IMR-90 (cell line): ENCODE results near the gene GSG1L. TPM values are rescaled to one million over a fixed set of nuclear protein-coding genes. Genes with fewer than 3 reads are reported as not detected.

Experiments
- ATAC-seq: fragments of 200-7000 bp; cut with Tn5 transposase; 2 replicates; pipeline ENCODE4 v1.9.1; 2020; ENCODE audit warnings: low read depth, mild to moderate bottlenecking, moderate library complexity
- BruUV-seq: library from RNA; stranded (reverse); fragments of 400-500 nt; replicated peaks from 2 replicates; lab custom pipeline; 2021; lab: Mats Ljungman, UMichigan
- CTCF ChIA-PET: fragments of 300-600 bp; formaldehyde crosslinking; extraction: SDS; loops from one replicate; lab custom pipeline; 2021; ENCODE audit warnings: antibody characterized with exemption; lab: Yijun Ruan, JAX
- POLR2A ChIA-PET: fragments of 300-600 bp; sonication (Branson Sonifier 250); formaldehyde crosslinking; loops from one replicate; lab custom pipeline; 2022; ENCODE audit warnings: antibody characterized with exemption; ENCODE audit not compliant: unreplicated experiment; lab: Charles Lee
- DNase-seq: peaks from one replicate; pipeline ENCODE4 v3.0.0; 2013
- H2AFZ ChIP-seq: replicated peaks from 2 replicates; pipeline ENCODE3; 2013; ENCODE audit warnings: low read length, mild to moderate bottlenecking; ENCODE audit not compliant: poor library complexity
- H2AK5ac ChIP-seq: 2 replicates; pipeline ENCODE4 v1.6.1; 2013; ENCODE audit warnings: low read depth, low read length, inconsistent platforms
- H2AK9ac ChIP-seq: replicated peaks from 2 replicates; pipeline ENCODE3; 2013; ENCODE audit warnings: mild to moderate bottlenecking, low read depth, low read length, moderate library complexity; ENCODE audit not compliant: poor library complexity
- H2BK120ac ChIP-seq: 2 replicates; pipeline ENCODE4 v1.6.1; 2013; ENCODE audit warnings: low read depth, low read length, inconsistent platforms
- H2BK15ac ChIP-seq: 3 replicates; pipeline ENCODE4 v1.6.1; 2013; ENCODE audit warnings: low read depth, low read length, inconsistent platforms
- H2BK20ac ChIP-seq: 2 replicates; pipeline ENCODE4 v1.6.1; 2013; ENCODE audit warnings: low read depth, mild to moderate bottlenecking, inconsistent platforms, low read length, moderate library complexity
- H2BK5ac ChIP-seq: 2 replicates; pipeline ENCODE4 v1.6.1; 2013; ENCODE audit warnings: mild to moderate bottlenecking, low read depth, low read length, inconsistent platforms; ENCODE audit not compliant: poor library complexity, severe bottlenecking
- H3K14ac ChIP-seq: replicated peaks from 2 replicates; pipeline ENCODE4 v1.6.1; 2013; ENCODE audit warnings: low read depth, low read length, inconsistent platforms
- H3K18ac ChIP-seq: 2 replicates; pipeline ENCODE4 v1.6.1; 2013; ENCODE audit warnings: low read depth, low read length, control low read depth
- H3K23ac ChIP-seq: 2 replicates; pipeline ENCODE4 v1.6.1; 2013; ENCODE audit warnings: low read depth, low read length, inconsistent platforms
- H3K27ac ChIP-seq: 2 replicates; pipeline ENCODE4 v1.5.1; 2013; ENCODE audit warnings: mild to moderate bottlenecking, control low read depth, low read length; ENCODE audit not compliant: insufficient read depth
- H3K27me3 ChIP-seq: 2 replicates; pipeline ENCODE4 v1.6.1; 2013; ENCODE audit warnings: low read length; ENCODE audit not compliant: control insufficient read depth, insufficient read depth
- H3K36me3 ChIP-seq: 2 replicates; pipeline ENCODE4 v1.6.1; 2013; ENCODE audit warnings: low read length, mixed read lengths; ENCODE audit not compliant: control insufficient read depth, insufficient read depth
- H3K4ac ChIP-seq: 2 replicates; pipeline ENCODE4 v1.6.1; 2013; ENCODE audit warnings: low read depth, low read length, inconsistent platforms
- H3K4me1 ChIP-seq: 2 replicates; pipeline ENCODE4 v1.6.1; 2013; ENCODE audit warnings: low read length, mixed read lengths; ENCODE audit not compliant: control insufficient read depth, insufficient read depth
- H3K4me2 ChIP-seq: 2 replicates; pipeline ENCODE4 v1.6.1; 2013; ENCODE audit warnings: low read depth, mild to moderate bottlenecking, control low read depth, low read length, moderate library complexity
- H3K4me3 ChIP-seq: 2 replicates; pipeline ENCODE4 v1.5.1; 2013; ENCODE audit warnings: low read depth, mild to moderate bottlenecking, control low read depth, low read length, moderate library complexity; ENCODE audit not compliant: insufficient read depth
- H3K56ac ChIP-seq: 2 replicates; pipeline ENCODE4 v1.6.1; 2013; ENCODE audit warnings: low read length, inconsistent platforms; ENCODE audit not compliant: insufficient read depth; ENCODE audit errors: extremely low read depth
- H3K79me1 ChIP-seq, 2 experiments: 2 replicates each; pipeline ENCODE4 v1.6.1; 2013; ENCODE audit warnings: low read length in 2 of 2, inconsistent platforms in 1 of 2, low read depth in 1 of 2
- H3K9ac ChIP-seq: 2 replicates; pipeline ENCODE4 v1.6.1; 2013; ENCODE audit warnings: low read depth, low read length, control low read depth
- H3K9me1 ChIP-seq: 2 replicates; pipeline ENCODE4 v1.6.1; 2013; ENCODE audit warnings: low read length, inconsistent platforms; ENCODE audit not compliant: insufficient read depth
- H3K9me3 ChIP-seq: 2 replicates; pipeline ENCODE4 v1.6.1; 2013; ENCODE audit warnings: low read length; ENCODE audit not compliant: control insufficient read depth, insufficient read depth
- H4K20me1 ChIP-seq: 2 replicates; pipeline ENCODE4 v1.6.1; 2013; ENCODE audit warnings: low read length, inconsistent platforms; ENCODE audit not compliant: insufficient read depth
- H4K5ac ChIP-seq: 2 replicates; pipeline ENCODE4 v1.6.1; 2013; ENCODE audit warnings: mild to moderate bottlenecking, low read depth, low read length, control low read depth
- H4K8ac ChIP-seq, 2 experiments: 2 replicates each; pipeline ENCODE4 v1.6.1; 2013; ENCODE audit warnings: low read depth in 2 of 2, low read length in 2 of 2, control low read depth in 1 of 2, inconsistent platforms in 1 of 2
- H4K91ac ChIP-seq: 2 replicates; pipeline ENCODE4 v1.6.1; 2013; ENCODE audit warnings: low read depth, low read length, inconsistent platforms; ENCODE audit not compliant: insufficient read depth
- BHLHE40 ChIP-seq: fragments of 150-350 bp; IDR thresholded peaks from 2 replicates; pipeline ENCODE4 v1.6.1; 2016; ENCODE audit warnings: mild to moderate bottlenecking, low read depth, low read length
- CEBPB ChIP-seq: IDR thresholded peaks from 2 replicates; pipeline ENCODE4 v1.6.1; 2012; ENCODE audit warnings: low read depth, low read length, improper control_type of control experiment
- CHD1 ChIP-seq: IDR thresholded peaks from 2 replicates; pipeline ENCODE4 v1.6.1; 2012; ENCODE audit warnings: low read depth, low read length, improper control_type of control experiment
- CTCF ChIP-seq: conservative IDR thresholded peaks from 2 replicates; pipeline ENCODE4 v1.5.1; 2012; ENCODE audit warnings: mild to moderate bottlenecking, low read depth, low read length, improper control_type of control experiment
- FOS ChIP-seq: fragments of 150-350 bp; IDR thresholded peaks from 2 replicates; pipeline ENCODE4 v1.6.1; 2016; ENCODE audit warnings: low read depth, low read length
- MAFK ChIP-seq: IDR thresholded peaks from 2 replicates; pipeline ENCODE4 v1.6.1; 2012; ENCODE audit warnings: low read depth, low read length, improper control_type of control experiment
- MAZ ChIP-seq: IDR thresholded peaks from 2 replicates; pipeline ENCODE4 v1.6.1; 2012; ENCODE audit warnings: low read depth, mild to moderate bottlenecking, low read length, improper control_type of control experiment, moderate library complexity, borderline replicate concordance
- MXI1 ChIP-seq: IDR thresholded peaks from 2 replicates; pipeline ENCODE4 v1.6.1; 2012; ENCODE audit warnings: low read depth, mild to moderate bottlenecking, low read length, moderate library complexity, borderline replicate concordance
- NFE2L2 ChIP-seq: fragments of 150-350 bp; IDR thresholded peaks from 2 replicates; pipeline ENCODE4 v1.6.1; 2016; ENCODE audit warnings: low read depth, mild to moderate bottlenecking, low read length
- POLR2A ChIP-seq: IDR thresholded peaks from 2 replicates; pipeline ENCODE4 v1.6.1; 2012; ENCODE audit warnings: mild to moderate bottlenecking, low read depth, low read length
- RAD21 ChIP-seq: IDR thresholded peaks from 2 replicates; pipeline ENCODE4 v1.6.1; 2012; ENCODE audit warnings: low read length, improper control_type of control experiment
- RCOR1 ChIP-seq: IDR thresholded peaks from 2 replicates; pipeline ENCODE4 v1.6.1; 2012; ENCODE audit warnings: mild to moderate bottlenecking, low read length, improper control_type of control experiment; ENCODE audit not compliant: insufficient replicate concordance
- RFX5 ChIP-seq: IDR thresholded peaks from 2 replicates; pipeline ENCODE4 v1.8.0; 2012; ENCODE audit warnings: low read depth, mild to moderate bottlenecking, low read length, moderate library complexity
- SMC3 ChIP-seq: fragments of 150-350 bp; IDR thresholded peaks from 2 replicates; pipeline ENCODE4 v1.6.1; 2016; ENCODE audit warnings: low read depth, mild to moderate bottlenecking, antibody characterized with exemption, low read length, moderate library complexity
- USF2 ChIP-seq: fragments of 150-350 bp; IDR thresholded peaks from 2 replicates; pipeline ENCODE4 v1.6.1; 2017; ENCODE audit warnings: mild to moderate bottlenecking, antibody characterized with exemption, low read length, low read depth
- WGBS, 2 experiments: methylation state at CpG; one replicate each; pipeline versions ENCODE4 v1.1.5 to v1.1.7; 2013; ENCODE audit warnings: missing lambda C conversion rate in 2 of 2; ENCODE audit not compliant: insufficient read length in 1 of 2; ENCODE audit errors: extremely low coverage in 2 of 2; 5-methylcytosine and 5-hydroxymethylcytosine counted together
- dilution Hi-C: fragments of 300-500 bp; cut with HindIII; formaldehyde crosslinking; loops from one replicate; pipeline ENCODE4 v1.14.3; 2018; ENCODE audit warnings: low sequenced_read_pairs; ENCODE audit not compliant: unreplicated experiment
- in situ Hi-C: fragments of 300-500 bp; cut with MboI; formaldehyde crosslinking; loops from 3 replicates; pipeline ENCODE4 v1.14.3; 2019; ENCODE audit warnings: low sequenced_read_pairs, inconsistent platforms, mixed read lengths
- intact Hi-C: fragments of 100-400 bp; cut with micrococcal nuclease; formaldehyde crosslinking; loops from 2 replicates; pipeline ENCODE4 v1.10.0; 2022
- polyA plus RNA-seq, 3 experiments: library from polyadenylated mRNA; depleted of rRNA; stranded (reverse); fragments of >200 nt; gene quantifications; 2 replicates each; pipeline ENCODE4 v1.2.3, GENCODE V29; 2012; ENCODE audit warnings: low replicate concordance in 1 of 3
- total RNA-seq: library from RNA; depleted of rRNA; stranded (reverse); fragments of >200 nt; gene quantifications from 2 replicates; pipeline ENCODE4 v1.2.3, GENCODE V29; 2012
- TF ChIP-seq, protein P1 (sequence below): fragments of 150-350 bp; IDR thresholded peaks from 2 replicates; pipeline ENCODE4 v1.6.1; 2016; ENCODE audit warnings: low read depth, mild to moderate bottlenecking, low read length, moderate library complexity, borderline replicate concordance

Gene GSG1L
- total and polyA plus RNA-seq, 2 of the 4 experiments (the other 2 are of a cell fraction) = not detected

DNA sequence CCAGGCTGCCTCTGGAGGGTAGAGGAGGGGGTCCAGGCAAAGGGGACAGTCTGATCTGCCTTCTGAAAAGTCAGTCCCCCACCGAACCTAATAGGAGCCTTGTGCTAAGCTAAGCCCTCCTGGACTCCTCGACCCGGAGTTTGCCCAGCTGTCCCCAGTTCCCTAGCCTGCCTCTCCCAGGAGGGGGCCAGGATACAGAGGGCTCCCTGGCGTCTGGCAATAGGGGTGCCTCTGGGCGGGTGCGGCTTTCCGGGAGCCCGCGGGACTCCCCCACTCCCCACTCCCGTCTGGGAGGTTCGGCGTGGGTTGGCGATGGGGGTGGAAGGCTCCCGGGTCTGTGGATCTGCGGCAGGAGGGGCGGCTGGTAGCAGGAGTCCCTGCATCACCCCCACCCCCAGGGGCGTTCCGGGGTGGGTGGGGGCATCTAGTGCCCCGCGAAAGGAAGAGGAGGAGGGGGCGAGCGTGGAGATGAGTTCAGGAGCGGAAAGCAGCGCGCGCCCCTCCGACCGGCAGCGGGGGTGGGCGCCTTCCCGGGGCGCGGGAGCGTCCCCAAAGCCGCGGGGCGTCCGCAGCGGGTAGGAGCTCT is 1.2 kb downstream of the GSG1L start:
- Histone ChIP-seq H3K9me1 (no peaks in the 10 kb centered on the region), H4K5ac (no peak overlapping the region), H4K8ac (no peak overlapping the region), H4K91ac (no peak overlapping the region), H2BK15ac (no peak overlapping the region), H2AFZ (no peak overlapping the region), H3K18ac (no peak overlapping the region), H2BK120ac (no peak overlapping the region), H3K14ac (no peak overlapping the region), H2AK9ac (no peak overlapping the region), H3K4me2 (no peak overlapping the region), H2AK5ac (no peak overlapping the region), H3K27ac (no peak overlapping the region), H3K27me3 (peaks cover 82% of the 10 kb centered on the region), H2BK5ac (no peak overlapping the region), H3K4me3 (no peak overlapping the region), H3K9ac (no peak overlapping the region), H3K23ac (no peak overlapping the region), H4K20me1 (no peaks in the 10 kb centered on the region), H2BK20ac (no peak overlapping the region), H3K4me1 (no peaks in the 10 kb centered on the region), H3K36me3 (no peaks in the 10 kb centered on the region), H3K4ac (no peak overlapping the region), H3K56ac (no peak overlapping the region), H3K9me3 (no peaks in the 10 kb centered on the region), H3K79me1 (no peaks in the 10 kb centered on the region)
- CTCF ChIA-PET = no interaction called here
- POLR2A ChIA-PET = no interaction called here
- dilution Hi-C loops = no loop called here
- intact Hi-C loops = no loop called here
- ATAC-seq (no peak), DNase-seq (no peak)
- TF ChIP-seq, protein P1, sequence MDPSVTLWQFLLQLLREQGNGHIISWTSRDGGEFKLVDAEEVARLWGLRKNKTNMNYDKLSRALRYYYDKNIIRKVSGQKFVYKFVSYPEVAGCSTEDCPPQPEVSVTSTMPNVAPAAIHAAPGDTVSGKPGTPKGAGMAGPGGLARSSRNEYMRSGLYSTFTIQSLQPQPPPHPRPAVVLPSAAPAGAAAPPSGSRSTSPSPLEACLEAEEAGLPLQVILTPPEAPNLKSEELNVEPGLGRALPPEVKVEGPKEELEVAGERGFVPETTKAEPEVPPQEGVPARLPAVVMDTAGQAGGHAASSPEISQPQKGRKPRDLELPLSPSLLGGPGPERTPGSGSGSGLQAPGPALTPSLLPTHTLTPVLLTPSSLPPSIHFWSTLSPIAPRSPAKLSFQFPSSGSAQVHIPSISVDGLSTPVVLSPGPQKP = no peak
- TF ChIP-seq RFX5 = no peak
- TF ChIP-seq MAZ = no peak
- no peak for TF ChIP-seq RCOR1
- no peak for TF ChIP-seq CTCF
- no peak for TF ChIP-seq FOS
- TF ChIP-seq USF2 = no peak
- no peak for TF ChIP-seq SMC3
- no peak for TF ChIP-seq BHLHE40
- no peak for TF ChIP-seq MAFK
- TF ChIP-seq MXI1 = no peak
- no peak for TF ChIP-seq CHD1
- TF ChIP-seq POLR2A = no peak
- TF ChIP-seq CEBPB = no peak
- TF ChIP-seq NFE2L2 = no peak
- TF ChIP-seq RAD21 = no peak
- BruUV-seq = no TSS peak
- in situ Hi-C loops = loop anchor here (10.0 kb wide), 1 partner anchor 278 kb away; no protein-coding TSS in a partner anchor
- 5% methylated on average over 4 of the region's 39 CpGs; no CpG with 5 or more reads in 1 of the 2 experiments for WGBS, 2 experiments
